Measurements from ENCODE around the gene RBM11. TPM values are rescaled to one million over a fixed set of nuclear protein-coding genes. Genes with fewer than 3 reads are reported as not detected.

Gene RBM11
- polyA plus RNA-seq, 1 of the 3 experiments (the other 2 are of a cell fraction): not detected

- H3K4me3 ChIP-seq (ENCODE audit: low read depth in 2 of 2, low read length in 1 of 2): no peak overlapping the region
Observed at GRCh38 chr21:14241297-14241696, 25.3 kb downstream of the RBM11 start.

GRCh38 chr21:14243461-14243860, 27.5 kb downstream of the RBM11 start:
- CTCF ChIA-PET: interaction anchor here (1.2 to 3.9 kb wide), 3 partner anchors 10 to 16 kb away, joined by 3 to 25 read pairs (median 4); no protein-coding TSS in a partner anchor
- no peak overlapping the region for H3K4me3 ChIP-seq (ENCODE audit: low read depth in 2 of 2, low read length in 1 of 2)
- DNase-seq: no peak
- H4K20me1 ChIP-seq (ENCODE audit: insufficient read depth): no peaks in the 10 kb centered on the region
- H2AFZ ChIP-seq (ENCODE audit: low read depth): no peak overlapping the region
- POLR2A ChIA-PET: no interaction called here
- H3K4me2 ChIP-seq: no peak overlapping the region
- H3K9me2 ChIP-seq: no peaks in the 10 kb centered on the region
- H3K27me3 ChIP-seq (ENCODE audit: insufficient read depth): no peaks in the 10 kb centered on the region
- H3F3A ChIP-seq (replicated peaks; ENCODE audit: insufficient read depth): no peaks in the 10 kb centered on the region
- H3K9me3 ChIP-seq: no peaks in the 10 kb centered on the region
- TF ChIP-seq, protein P1, sequence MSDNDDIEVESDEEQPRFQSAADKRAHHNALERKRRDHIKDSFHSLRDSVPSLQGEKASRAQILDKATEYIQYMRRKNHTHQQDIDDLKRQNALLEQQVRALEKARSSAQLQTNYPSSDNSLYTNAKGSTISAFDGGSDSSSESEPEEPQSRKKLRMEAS (IDR thresholded peaks at IDR 0.05; ENCODE audit: low read depth): no peak
- TF ChIP-seq, protein P2, sequence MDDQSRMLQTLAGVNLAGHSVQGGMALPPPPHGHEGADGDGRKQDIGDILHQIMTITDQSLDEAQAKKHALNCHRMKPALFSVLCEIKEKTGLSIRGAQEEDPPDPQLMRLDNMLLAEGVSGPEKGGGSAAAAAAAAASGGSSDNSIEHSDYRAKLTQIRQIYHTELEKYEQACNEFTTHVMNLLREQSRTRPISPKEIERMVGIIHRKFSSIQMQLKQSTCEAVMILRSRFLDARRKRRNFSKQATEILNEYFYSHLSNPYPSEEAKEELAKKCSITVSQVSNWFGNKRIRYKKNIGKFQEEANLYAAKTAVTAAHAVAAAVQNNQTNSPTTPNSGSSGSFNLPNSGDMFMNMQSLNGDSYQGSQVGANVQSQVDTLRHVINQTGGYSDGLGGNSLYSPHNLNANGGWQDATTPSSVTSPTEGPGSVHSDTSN (IDR thresholded peaks at IDR 0.05): no peak
- TF ChIP-seq EP300 (IDR thresholded peaks at IDR 0.05; ENCODE audit: borderline replicate concordance in 1 of 2, low read depth in 1 of 2, low read length in 1 of 2) (no peak), NRF1 (IDR thresholded peaks at IDR 0.05; ENCODE audit: low read depth, low read length) (no peak), RAD21 (IDR thresholded peaks at IDR 0.05; ENCODE audit: low read length) (no peak), RCOR1 (IDR thresholded peaks at IDR 0.05; ENCODE audit: low read length) (no peak), CHD2 (IDR thresholded peaks at IDR 0.05; ENCODE audit: low read length, partially characterized antibody) (no peak), EZH2phosphoT487 (IDR thresholded peaks at IDR 0.05; ENCODE audit: borderline replicate concordance, low read depth) (no peak), JUND (IDR thresholded peaks at IDR 0.05) (no peak), SIN3A (IDR thresholded peaks at IDR 0.05; ENCODE audit: borderline replicate concordance, low read depth, low read length) (no peak), RFX5 (IDR thresholded peaks at IDR 0.05; ENCODE audit: low read length) (no peak), POLR2AphosphoS5 (IDR thresholded peaks at IDR 0.05; ENCODE audit: low read depth, low read length) (no peak)
- H3K4me1 ChIP-seq (ENCODE audit: control insufficient read depth in 1 of 2, insufficient read depth in 2 of 2, low read depth in 1 of 2, low read length in 1 of 2): peaks cover 0 to 5% of the 10 kb centered on the region in 2 experiments; a peak in 1 of 4 replicates
- 0% methylated on average over 1 of the region's 1 CpG for WGBS (ENCODE audit: low lambda C conversion rate)
- H3K79me2 ChIP-seq (ENCODE audit: insufficient read depth): no peaks in the 10 kb centered on the region
- H3K27ac ChIP-seq (ENCODE audit: low read depth in 2 of 2, low read length in 1 of 2): no peak overlapping the region
- no peaks in the 10 kb centered on the region for H3K36me3 ChIP-seq (replicated peaks in 1 of 2; ENCODE audit: control insufficient read depth in 1 of 2, insufficient read depth in 2 of 2, low read length in 1 of 2)
- no peak overlapping the region for H3K9ac ChIP-seq

More at GRCh38 chr21:14241297-14241696, 25.3 kb downstream of the RBM11 start:
- H3K27ac ChIP-seq (ENCODE audit: low read depth in 2 of 2, low read length in 1 of 2): no peak overlapping the region
- H4K20me1 ChIP-seq (ENCODE audit: insufficient read depth): no peaks in the 10 kb centered on the region
- H3F3A ChIP-seq (replicated peaks; ENCODE audit: insufficient read depth): no peaks in the 10 kb centered on the region
- ChIA-PET POLR2A (no interaction called here), CTCF (interaction anchor here (0.7 to 0.8 kb wide), 2 partner anchors 10 to 20 kb away, joined by 3 read pairs; no protein-coding TSS in a partner anchor)
- H2AFZ ChIP-seq (ENCODE audit: low read depth): no peak overlapping the region
- no peaks in the 10 kb centered on the region for H3K79me2 ChIP-seq (ENCODE audit: insufficient read depth)
- DNase-seq: no peak
- H3K27me3 ChIP-seq (ENCODE audit: insufficient read depth): no peaks in the 10 kb centered on the region
- H3K9me2 ChIP-seq: no peaks in the 10 kb centered on the region
- H3K4me2 ChIP-seq: no peak overlapping the region
- H3K36me3 ChIP-seq (replicated peaks in 1 of 2; ENCODE audit: control insufficient read depth in 1 of 2, insufficient read depth in 2 of 2, low read length in 1 of 2): no peaks in the 10 kb centered on the region
- H3K9me3 ChIP-seq: no peaks in the 10 kb centered on the region
- peaks cover 0 to 5% of the 10 kb centered on the region in 2 experiments; a peak in 1 of 4 replicates for H3K4me1 ChIP-seq (ENCODE audit: control insufficient read depth in 1 of 2, insufficient read depth in 2 of 2, low read depth in 1 of 2, low read length in 1 of 2)
- TF ChIP-seq TEAD4 (IDR thresholded peaks at IDR 0.05; ENCODE audit: borderline replicate concordance, insufficient read depth) (no peak), RXRA (IDR thresholded peaks at IDR 0.05; ENCODE audit: borderline replicate concordance, low read depth) (no peak), GABPA (IDR thresholded peaks at IDR 0.05; ENCODE audit: low read depth) (no peak)
- TF ChIP-seq, protein P2 (IDR thresholded peaks at IDR 0.05): no peak
- no peak overlapping the region for H3K9ac ChIP-seq
- WGBS (ENCODE audit: low lambda C conversion rate): 4% methylated on average over 2 of the region's 2 CpGs
